DMS 273 (cell line): ENCODE data around the gene TMEM108.
A peak's percentile ranks its signal among the peaks of the same experiment; 100 is the strongest.

Experiments
- DNase-seq: peaks from one replicate; lab custom pipeline; 2025; ENCODE audit not compliant: unreplicated experiment; lab: John Stamatoyannopoulos, UW

Gene TMEM108

DNA sequence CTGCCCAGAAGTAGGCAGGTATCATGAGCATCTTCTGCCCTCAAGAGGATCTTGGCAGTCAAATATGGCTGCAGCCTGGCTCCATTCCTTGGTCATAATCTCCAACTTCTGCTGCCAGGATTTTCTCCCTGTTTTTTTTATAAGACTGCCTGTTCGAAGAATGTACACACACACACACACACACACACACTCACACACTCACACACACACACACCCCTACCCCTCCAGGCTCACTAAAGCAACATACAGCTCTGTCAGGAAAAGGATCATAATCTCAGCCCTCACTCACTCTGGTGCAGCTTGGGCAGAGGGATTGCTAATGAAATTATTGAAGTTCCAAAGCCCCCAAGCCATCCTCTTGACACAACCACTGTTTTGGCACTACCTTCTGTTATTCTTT, 232.4 kb downstream of the TMEM108 start:
- no peak for DNase-seq

DNA sequence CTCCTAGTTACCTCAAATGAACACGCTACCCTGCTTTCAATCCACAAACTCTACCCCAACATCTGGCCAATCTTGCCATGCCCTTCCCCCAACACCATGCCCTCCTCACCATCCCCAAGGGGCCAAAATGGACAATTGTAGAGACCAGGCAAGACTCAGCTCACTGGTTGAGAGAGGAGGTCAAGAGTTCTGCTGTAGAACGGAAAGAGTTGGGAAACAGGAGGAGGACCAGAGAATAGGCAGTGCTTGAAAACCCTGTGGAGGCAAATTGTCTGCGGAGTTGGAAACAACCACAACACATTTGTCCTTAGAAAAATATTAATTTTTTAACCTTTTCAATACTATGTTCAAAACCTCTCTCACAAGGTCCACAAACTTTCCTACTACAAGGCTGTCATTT, 232.9 kb downstream of the TMEM108 start:
- no peak for DNase-seq

DNA sequence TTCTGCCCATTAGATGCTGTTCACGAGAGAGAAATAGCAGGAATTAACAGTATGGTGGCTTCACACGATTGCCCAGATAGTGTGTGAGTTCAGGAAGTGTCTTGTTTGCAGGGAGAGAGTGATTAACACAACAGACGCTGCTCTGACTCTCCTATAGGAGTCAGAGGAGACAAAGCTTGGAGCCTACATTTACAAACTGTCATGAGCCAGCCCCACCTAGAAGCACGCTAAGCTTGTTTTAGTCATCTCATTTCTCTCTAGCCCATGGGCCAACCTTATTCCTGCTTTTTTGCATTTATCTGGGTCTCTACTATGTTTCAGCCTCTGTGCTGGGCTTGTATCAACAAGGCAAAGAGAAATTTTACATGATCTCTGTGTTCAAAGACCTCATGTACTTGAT, 233.3 kb downstream of the TMEM108 start:
- DNase-seq = peak; percentile 13

DNA sequence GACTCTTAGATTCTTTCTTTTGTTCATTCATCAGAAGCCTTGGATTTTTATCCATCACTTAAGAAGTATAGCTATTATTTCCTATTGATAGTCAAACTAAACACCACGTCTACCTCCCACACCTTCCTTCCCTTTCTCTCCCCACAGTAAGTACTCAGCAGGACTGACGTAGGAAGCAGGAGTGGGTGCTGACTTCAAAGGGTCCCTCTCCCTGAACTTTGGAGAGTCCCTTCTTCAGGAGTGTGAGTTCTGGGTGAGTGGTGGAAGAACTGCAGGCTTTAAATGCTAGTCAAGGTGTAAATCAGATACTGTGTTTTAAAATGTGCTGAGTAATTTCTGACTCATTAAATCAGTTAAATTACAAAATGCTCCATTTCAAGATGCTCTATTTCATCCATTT, 235.2 kb downstream of the TMEM108 start:
- no peak for DNase-seq

DNA sequence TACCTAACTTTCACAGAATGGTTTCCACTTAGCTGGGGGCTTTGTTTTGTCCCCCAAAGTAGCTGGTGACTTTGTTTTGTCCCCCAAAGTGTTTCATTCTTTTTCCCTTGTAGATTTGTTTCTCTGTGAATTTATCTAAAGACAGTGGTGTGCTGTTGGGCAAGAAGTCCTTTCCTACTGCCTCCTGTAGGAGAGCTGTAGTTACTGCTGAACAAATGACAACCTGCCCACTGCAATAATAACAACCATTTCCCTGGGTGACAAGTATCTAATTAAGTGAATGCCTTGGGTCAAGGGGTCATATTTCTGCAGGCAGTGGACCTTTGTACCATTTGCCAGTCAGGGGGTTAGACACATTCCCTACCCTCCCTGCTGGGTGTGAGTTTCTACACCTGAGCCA, 236.3 kb downstream of the TMEM108 start:
- DNase-seq = no peak

DNA sequence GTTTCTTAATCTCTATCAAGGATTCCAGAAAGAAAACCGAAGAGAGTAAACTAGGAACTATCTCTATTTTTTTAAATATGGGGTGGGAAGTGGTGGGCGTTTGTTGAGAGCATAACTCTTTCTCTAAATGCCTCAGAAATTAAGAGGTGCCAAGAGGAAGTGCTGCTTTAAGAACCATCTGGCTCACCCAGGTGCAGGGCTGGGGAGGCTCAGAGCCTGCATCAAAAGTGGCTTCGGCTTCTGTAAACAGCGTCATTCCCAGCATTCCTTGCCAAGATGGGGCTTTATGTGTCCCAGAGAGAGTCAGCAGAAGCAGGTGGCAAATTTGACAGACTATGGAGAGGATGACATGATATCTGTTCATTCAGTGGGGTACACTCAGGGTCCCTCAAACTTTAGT, 238.4 kb downstream of the TMEM108 start:
- peak; percentile 77 for DNase-seq

DNA sequence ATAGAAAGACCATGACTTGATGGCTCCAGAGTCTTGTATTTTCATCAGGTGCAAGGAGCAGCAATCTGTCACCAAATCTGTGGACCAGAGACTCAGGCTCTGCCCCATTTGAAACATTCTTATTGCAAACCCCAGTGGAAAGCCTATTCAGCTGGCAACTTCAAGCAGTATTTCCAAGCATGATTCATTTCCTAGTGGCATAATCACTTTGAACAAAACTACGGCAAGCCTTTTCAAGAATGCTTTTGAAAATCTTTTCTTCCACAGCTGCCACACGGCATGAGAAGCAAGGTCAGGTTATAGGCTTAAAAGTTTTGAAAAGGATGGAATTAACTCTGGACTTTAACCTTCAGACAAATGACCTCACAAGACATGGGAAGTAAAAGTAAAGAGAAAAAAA, 239.6 kb downstream of the TMEM108 start:
- no peak for DNase-seq

DNA sequence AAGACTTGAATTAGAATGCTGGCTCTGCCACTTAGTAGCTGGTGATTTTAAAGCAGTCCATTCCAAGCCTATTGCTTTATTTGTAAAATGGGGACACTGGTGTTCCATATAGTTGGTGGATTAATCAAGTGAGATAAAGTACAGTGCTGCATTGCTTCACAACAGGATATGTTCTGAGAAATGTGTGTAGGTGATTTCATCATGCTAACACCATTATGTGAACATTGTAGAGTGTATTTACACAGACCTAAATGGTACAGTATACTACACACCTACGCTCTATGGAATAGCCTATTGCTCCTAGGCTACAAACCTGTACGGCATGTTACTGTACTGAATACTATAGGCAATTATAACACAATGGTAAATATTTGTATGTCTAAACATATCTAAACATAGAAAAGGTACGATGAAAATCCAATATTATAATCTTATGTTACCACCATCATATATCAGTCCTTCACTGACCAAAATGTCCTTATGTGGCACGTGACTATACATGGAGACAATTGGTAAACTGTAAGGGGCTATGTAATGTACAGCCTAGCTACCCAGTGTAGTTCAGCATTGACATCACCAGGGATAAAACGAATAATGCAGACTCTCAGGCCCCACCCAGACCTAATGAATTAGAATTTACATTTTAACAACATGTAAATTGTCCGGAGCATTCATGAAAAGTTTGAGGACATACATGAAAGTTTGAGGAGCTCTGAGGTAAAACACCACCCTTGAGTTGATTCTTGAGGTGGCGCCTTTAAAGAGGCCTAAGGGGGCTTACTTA, 240.3 kb downstream of the TMEM108 start:
- DNase-seq = no peak

DNA sequence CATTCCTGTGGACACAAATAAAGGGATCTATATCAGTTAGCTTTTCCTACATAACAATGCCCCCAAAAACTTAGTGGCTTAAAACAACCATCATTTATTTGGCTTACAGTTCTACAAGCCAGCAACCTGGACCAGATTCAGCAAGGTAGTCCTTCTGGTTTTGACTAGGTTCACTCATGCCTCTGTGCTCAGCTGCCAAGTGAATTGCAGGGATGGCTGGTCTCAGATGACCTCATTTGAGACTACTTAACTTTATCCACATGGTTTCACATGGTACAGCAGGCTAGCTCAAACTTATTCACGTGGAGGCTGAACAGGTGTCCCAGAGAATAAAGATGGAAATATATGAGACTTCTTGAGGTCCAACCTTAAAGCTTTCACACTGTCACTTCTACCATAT, 242.4 kb downstream of the TMEM108 start:
- peak; percentile 62 for DNase-seq

DNA sequence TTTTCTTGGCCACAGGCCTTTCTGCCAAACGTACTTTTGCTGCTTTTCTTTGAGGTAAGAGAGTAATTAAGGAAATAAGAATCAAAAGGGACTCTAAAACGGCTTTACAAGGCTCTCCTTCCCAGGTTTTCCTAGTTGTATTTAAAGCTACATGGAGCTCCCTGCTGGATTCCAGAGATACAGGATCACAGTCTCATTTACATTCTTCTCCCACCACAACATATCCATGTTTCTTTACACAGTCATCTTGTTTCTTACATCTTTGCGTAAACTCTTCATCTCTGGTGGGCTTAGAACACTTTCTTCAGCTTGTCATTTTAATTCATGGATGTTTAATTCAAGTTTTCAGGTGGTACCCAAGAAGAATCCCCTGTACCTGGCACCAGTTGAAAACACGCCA, 244.0 kb downstream of the TMEM108 start:
- no peak for DNase-seq

DNA sequence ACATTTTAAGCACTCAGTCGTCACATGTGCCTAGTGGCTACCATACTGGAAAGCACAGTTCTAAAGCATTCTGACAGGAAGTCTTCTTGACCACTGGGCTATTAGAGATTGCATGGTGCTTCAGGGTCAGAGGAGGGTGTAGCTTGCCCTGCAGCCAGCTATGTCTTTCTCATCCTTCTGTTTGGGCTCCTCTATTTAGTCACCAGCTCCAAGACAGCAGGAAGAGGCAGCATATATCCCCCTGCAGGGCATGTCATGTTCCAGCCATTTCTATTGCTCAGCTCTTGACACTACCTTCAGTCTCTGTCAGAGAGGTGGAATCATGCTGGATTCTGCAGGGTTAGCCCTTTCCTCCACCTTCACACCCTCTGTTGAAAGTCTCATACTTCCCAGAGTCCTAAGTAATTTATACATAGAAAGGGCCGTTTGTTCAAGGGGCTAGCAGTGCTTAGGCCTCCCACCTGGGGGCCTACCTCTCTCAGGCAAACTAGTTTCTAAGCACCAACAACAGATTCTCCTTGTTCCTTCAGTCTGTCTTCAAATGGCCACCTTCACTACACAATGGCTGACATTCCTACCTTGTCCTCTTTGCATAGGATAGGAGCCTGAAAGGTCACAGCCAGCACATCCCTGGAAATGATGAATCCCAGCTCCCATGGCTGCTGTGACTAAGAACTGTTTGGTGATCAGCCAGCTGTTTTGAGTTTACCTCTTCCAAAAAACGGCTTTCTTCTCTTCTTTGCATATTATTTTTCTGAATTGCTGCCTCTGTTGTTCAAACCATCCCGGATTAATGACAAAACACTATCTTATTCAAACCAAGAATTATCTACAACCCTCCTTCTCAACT, 246.0 kb downstream of the TMEM108 start:
- peak; percentile 33 for DNase-seq

DNA sequence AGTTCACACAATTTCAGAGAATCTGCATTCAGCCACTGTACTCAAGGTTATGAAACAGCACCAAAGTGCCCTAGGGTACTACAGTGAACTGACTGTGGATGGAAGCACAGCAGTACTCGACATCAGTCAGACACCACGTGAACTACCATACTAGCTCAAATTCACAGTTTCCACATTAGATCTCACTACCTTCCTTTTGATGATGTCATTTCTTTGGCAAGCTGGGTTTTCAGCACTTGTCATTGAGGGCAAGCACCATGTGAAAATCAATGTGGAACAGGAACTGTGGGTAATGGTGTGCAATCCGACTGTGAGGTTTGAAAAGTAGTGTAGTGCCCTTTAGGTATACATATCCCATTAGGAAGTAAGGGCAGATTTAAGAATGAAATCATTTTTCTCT, 251.1 kb downstream of the TMEM108 start:
- DNase-seq = no peak

DNA sequence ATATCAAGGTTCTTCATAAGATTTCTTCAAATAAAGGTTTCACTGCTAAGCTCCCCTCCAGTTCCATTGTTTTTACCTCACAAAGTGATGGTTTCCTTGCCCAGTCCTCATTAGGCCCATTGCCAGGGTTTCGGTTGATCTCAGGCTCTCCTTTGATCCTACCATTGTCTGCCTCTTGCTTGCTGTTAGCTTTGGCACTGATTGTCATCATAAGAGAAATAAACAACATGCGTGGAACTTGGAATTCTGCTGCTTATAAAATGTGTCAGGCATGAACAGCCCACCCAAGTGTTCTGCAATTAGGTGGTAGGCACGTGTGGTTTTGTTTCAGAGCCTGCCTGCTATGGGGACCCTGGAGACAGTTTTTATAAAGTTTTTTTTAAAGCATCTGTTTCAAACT, 254.1 kb downstream of the TMEM108 start:
- no peak for DNase-seq

DNA sequence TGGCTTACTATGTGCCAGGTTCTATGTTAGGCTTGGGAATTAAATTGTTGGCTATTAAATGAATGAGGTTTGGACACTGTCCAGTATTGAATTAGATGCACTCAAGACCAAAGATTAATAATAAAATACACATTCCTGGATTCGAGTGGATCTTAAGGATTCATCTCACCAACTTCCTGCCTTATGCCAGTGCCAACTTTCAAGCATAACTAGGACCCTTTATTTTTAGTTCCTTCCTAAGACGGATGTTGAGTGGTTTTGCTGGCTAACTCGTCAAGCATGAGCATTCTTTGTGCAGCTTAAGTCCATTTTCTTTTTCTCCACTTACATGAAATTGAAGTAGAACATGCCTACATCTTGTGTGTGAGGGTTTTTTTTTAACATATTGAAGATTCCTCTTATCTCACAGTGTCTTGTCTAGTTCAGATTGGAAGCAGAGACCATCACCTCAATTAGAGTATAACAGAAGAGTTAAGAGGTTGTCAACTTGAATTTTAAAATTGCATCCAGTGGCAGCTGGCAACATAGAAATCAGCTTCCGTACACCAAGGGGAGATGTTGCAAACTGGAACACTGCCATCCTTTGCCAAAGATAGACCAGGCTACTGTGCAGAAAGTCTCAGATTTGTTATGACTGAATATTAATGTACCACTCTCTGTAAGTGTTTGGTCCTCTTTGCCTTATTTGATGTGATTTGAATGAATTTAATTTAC, 255.4 kb downstream of the TMEM108 start:
- peak; percentile 84 for DNase-seq

DNA sequence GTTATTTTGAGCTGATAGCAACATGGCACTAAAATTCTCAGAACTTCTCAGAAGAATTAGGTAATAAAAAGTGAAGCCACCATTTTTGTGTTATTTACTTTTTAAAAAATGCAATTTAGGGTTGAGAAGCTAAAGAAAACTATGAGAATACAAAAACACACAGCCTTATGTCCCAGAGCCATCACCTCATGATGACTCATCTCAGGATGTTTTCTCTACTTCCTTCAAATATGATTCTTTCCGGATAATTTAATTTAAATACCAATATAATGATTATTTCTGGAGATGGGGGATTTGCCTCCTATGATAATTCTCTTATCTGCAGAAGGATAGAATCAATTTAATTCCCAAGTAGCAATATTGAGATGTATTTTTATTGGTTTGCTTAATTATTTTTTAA, 256.1 kb downstream of the TMEM108 start:
- peak; percentile 33 for DNase-seq

DNA sequence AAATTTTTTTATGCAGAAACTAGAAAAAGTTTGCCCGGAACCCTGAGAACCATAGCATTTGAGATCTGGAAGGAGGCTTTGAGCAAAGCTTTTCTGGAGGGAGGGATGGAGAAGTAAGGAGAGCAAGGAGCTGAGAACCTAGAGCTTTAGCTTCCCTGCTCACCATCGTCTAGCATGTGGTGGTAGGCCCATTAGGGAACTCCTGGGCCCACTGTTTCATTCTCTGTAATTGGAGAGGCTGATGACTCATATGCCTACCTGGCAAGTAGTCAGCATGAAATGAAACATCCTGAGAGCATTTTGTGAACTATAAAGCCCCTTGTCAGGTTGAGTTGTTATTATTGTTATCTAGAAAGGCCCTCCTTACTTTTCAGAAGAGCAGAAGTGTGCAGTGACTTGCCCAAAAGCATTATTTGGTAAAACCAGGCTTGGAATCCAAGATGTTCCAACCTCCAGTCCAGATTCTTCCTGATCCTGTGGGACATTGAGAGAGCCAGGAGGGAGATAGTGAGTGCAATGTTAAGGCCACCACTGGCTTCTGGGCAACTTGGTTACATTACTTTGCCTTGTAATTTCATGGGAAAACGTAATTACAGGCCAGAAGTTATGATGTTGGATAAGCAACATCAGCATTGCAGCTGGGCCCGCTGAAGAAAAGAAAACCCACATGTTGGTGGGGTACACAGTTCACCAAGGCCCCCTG, 257.2 kb downstream of the TMEM108 start:
- peak; percentile 87 for DNase-seq

DNA sequence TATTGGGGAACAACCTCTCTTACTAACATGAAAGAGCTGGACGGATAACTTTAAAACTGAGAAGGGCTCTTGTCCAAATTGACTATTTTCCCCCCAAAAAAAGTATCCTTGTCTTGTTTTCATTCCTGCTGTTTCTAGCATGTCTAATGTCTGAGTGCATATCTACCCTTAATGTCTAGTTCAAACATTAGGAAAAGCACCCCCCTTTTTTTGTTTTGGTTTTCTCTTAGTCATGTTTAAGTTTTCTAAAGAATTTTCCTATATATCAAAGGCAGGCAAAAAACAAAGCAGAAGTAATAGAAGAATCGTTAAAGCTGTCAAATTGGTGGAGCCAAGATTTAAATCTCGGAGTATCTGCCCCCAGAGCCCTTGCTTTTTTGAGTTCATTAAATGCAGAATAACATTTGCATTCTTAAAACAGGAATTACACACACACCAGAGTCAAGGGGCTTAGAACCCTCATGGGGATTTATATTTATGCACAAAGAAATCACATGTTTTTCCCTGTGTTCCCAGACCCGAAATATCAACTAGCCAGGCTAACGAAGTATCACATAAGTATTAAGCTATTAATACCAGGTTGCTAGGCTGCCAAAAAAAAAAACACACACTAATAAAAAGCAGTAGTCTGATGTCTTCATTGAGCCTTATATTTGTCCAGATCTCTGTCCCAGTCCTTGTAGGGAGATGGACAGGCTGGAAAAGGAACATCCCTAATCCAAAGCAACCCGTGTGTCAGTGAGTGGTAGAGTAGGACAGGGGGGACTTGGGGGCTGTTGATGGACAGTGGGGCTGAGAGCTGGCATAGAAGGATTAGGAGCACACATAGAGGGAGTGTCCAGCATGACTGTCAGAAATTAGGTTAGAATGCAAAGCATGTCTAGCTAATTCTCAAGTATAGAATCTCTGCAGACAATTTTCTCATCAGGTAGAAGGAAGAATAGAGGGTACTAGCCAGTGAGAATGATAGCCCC, 258.0 kb downstream of the TMEM108 start:
- peak; percentile 61 for DNase-seq

DNA sequence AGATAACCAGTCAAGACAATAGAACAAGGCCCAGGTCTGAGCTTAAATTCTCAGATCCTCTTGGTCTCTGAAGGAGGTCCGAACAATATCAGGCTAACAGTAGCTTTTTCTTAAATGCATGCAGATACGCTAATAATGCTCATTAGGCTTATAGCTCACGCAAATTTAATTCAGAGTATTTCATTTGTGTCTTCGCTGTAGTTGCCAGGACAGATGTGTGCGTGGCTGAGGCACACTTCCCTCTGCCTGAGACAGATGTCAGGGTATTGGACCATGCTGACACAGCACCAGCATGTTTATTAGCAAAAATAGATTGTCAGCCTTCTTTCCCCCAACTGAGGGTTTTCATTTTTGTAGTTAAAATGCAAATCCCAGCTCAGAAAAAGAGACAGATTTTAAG, 258.8 kb downstream of the TMEM108 start:
- peak; percentile 72 for DNase-seq

DNA sequence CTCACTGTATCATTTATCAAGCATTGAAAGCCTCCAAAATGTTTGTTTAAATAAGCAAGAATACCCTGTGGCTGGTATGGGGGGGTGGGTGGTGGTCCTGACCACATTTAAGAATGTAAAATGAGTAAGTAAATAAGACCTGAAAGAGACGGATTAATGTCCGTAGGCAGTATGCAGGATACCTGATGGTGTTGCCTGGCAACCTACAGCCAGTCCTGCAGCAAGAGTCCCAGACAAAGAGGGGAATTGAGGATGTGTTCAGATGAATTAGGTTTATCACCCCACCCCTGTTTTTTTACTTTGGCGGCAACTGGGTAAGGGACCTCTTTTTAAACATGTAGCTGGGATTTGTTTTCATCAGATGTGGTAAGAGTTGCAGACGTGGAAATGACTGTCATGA, 261.9 kb downstream of the TMEM108 start:
- DNase-seq = peak; percentile 14

DNA sequence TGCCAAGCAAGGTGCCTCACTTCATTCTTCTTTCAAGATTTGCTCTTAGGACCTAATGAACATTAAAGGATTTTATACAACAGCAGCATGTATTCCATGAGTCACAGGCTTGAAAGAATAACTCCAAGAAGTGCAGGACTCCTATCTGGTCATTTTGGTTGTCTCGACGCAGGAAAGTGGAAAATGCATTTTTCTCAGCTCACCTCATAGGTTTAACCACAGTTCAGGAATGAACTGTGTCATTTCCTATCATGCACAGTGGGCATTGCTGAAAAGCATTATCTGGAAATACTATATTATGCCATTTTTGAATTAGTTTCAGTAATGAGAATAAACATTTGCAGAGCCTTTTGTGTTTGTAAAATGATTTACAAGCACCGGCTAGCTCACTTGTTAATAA, 263.0 kb downstream of the TMEM108 start:
- DNase-seq = no peak
